Measurements from ENCODE around the gene PVALB. TPM values are rescaled to one million over a fixed set of nuclear protein-coding genes. Genes with fewer than 3 reads are reported as not detected.

Gene PVALB
- total RNA-seq, 1 experiment from 2014 or later = not detected

DNA sequence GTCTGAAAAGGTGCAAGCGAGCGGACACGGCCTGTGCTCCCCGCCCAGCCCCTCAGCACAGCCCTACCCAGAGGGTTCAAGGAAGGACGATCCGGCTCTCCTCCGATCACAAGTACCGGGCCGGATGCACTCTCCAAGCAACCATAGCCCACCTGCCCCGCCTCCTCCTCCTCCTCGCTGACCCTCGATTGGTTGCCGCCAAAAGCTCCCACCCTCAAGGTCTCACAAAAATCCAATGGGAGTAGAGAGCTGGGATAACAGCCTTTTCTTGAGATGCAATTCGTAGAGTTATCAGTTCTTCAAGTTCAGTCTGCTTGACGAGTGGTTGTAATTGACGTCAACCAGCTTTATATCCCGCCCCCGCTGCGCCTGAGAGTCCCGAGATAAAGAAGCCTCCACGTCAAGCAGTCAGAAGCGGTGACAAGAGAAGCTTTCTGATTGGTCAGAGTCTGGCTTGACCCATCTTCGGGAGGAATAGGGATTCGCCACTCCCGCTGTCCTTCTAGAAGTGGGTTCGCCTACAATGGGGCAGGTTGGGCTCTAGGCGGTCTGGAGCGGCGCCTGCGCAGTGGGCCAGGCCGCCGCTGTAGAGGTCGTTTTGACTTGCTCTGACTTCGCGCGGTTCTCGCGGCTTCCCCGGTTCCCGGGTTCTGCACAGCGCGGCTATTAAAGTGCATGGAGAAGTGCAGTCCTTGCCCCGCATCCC is 40.7 kb downstream of the PVALB start, which contains the start of gene IFT27 (continued):
- TF ChIP-seq, protein P1, sequence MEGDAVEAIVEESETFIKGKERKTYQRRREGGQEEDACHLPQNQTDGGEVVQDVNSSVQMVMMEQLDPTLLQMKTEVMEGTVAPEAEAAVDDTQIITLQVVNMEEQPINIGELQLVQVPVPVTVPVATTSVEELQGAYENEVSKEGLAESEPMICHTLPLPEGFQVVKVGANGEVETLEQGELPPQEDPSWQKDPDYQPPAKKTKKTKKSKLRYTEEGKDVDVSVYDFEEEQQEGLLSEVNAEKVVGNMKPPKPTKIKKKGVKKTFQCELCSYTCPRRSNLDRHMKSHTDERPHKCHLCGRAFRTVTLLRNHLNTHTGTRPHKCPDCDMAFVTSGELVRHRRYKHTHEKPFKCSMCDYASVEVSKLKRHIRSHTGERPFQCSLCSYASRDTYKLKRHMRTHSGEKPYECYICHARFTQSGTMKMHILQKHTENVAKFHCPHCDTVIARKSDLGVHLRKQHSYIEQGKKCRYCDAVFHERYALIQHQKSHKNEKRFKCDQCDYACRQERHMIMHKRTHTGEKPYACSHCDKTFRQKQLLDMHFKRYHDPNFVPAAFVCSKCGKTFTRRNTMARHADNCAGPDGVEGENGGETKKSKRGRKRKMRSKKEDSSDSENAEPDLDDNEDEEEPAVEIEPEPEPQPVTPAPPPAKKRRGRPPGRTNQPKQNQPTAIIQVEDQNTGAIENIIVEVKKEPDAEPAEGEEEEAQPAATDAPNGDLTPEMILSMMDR (IDR thresholded peaks at IDR 0.05 in 2 of 3, conservative IDR thresholded peaks at IDR 0.05 in 1 of 3; ENCODE audit: borderline replicate concordance in 1 of 3, insufficient read depth in 1 of 3, low read depth in 2 of 3, low read length in 2 of 3) = no peak
- TF ChIP-seq YY1 (IDR thresholded peaks at IDR 0.05; ENCODE audit: extremely low read depth, insufficient replicate concordance, low read depth, low read length) (no peak), ZFX (IDR thresholded peaks at IDR 0.05) (peak; percentile 11; the same call in 1 of the 2 replicates)

DNA sequence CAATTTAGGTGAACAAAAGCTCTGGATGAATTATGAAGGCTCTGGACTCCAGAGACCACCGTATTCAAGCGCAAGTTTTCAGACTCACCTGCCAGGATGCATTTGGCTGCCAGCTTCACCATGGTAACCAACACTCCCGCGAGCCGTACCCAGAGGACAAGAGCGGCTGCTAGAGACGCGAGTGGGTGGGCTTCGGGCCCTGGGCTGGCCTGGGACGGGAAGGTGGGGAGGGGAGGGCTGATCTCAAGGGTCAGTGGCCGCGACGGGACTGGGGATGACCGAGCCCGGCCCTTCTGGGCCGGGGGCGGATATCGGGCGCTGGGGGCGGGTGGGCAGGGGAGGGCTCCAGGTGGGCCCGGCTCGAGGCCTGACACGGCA is 41.3 kb downstream of the PVALB start:
- intact Hi-C loops (cut with micrococcal nuclease) = loop anchor here (2.0 kb wide), 1 partner anchor 229 kb away; no protein-coding TSS in a partner anchor
- ATAC-seq (peak; percentile 5), DNase-seq (ENCODE audit: low read depth, low spot score) (no peak)
- peak overlapping the region; percentile 75 for H3K9ac ChIP-seq (ENCODE audit: low read length)
- peaks cover 5 to 20% of the 10 kb centered on the region in 2 experiments for H3K4me1 ChIP-seq (ENCODE audit: control insufficient read depth in 1 of 2, insufficient read depth in 2 of 2, low read length in 2 of 2)
- H3K27me3 ChIP-seq (ENCODE audit: insufficient read depth, low read length) = no peaks in the 10 kb centered on the region
- H2AFZ ChIP-seq (ENCODE audit: low read depth, low read length, poor library complexity, severe bottlenecking) = no peak overlapping the region
- TF ChIP-seq ZFX (IDR thresholded peaks at IDR 0.05) (0 out of 2 replicates have a peak, but pooled peaks have one; percentile 19), POLR2A (IDR thresholded peaks at IDR 0.05; ENCODE audit: borderline replicate concordance, extremely low read depth, insufficient read depth, insufficient read length) (no peak)
- H3K79me2 ChIP-seq (ENCODE audit: insufficient read depth, low read length) = no peaks in the 10 kb centered on the region
- no peaks in the 10 kb centered on the region for H4K20me1 ChIP-seq (ENCODE audit: insufficient read depth)
- ChIA-PET POLR2A (interaction anchor here (0.8 to 1.5 kb wide), 12 partner anchors 9 to 443 kb away, joined by 3 to 15 read pairs (median 3); partner anchors contain the start of genes C1QTNF6 and EIF3D), RAD21 (ENCODE audit: low non-redundant PET in 1 of 2, low total read pairs in 2 of 2, uncharacterized antibody in 2 of 2, unreplicated experiment in 2 of 2) (interaction anchor here (1.0 to 1.3 kb wide), 2 partner anchors 19 to 228 kb away, joined by 3 read pairs; no protein-coding TSS in a partner anchor), CTCF (interaction anchor here (0.6 to 2.4 kb wide), 20 partner anchors 15 to 817 kb away, joined by 3 to 15 read pairs (median 4); partner anchors contain the start of genes MPST and TST)
- peak overlapping the region; percentile 24; the same call in 1 of the 2 replicates for H3K27ac ChIP-seq (ENCODE audit: low read depth, low read length)
- H3K36me3 ChIP-seq (ENCODE audit: control insufficient read depth in 1 of 2, insufficient read depth in 2 of 2, low read length in 2 of 2) = no peaks in the 10 kb centered on the region
- no TSS peak for BruUV-seq (replicated peaks)
- peak overlapping the region; percentile 89 to 96 for H3K4me3 ChIP-seq (replicated peaks in 1 of 2; ENCODE audit: low read depth in 1 of 2, low read length in 2 of 2)
- no peaks in the 10 kb centered on the region for H3K9me3 ChIP-seq (ENCODE audit: control insufficient read depth in 1 of 2, insufficient read depth in 1 of 2, low read depth in 1 of 2, low read length in 2 of 2)
- peak overlapping the region; percentile 81 for H3K4me2 ChIP-seq (ENCODE audit: low read length)
- no peaks in the 10 kb centered on the region for H3K9me2 ChIP-seq (ENCODE audit: insufficient read depth)

Data from HCT116 (cell line).